Measurements from ENCODE around the gene ACHE.

ACHE gene

GRCh38 chr7:100908512-100908911 lies 12.8 kb upstream of the ACHE start:
- no peak for TF ChIP-seq GATA1 (IDR thresholded peaks at IDR 0.05; ENCODE audit: low read depth, low read length)
- TF ChIP-seq POLR2A (IDR thresholded peaks at IDR 0.05; ENCODE audit: low read length), result no peak
- no peak for DNase-seq

DNA sequence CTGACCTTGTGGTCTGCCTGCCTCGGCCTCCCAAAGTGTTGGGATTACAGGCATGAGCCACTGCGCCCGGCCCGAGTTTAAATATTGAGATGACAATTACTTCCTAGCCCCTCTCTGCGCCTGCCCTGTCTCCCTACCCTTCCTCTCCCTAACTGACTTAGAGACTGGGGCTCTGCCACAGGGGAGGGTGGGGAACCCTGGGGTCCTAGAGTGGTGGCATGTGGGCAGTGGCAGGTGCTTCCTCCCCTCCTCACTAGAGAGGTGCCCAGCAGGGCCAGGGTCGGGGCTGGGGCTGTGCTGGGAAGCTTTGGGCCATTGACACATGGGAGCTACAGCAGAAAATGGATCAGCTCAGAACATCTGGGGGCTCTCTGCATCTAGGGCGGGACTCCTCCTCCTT lies 7.0 kb upstream of the ACHE start:
- no peak for TF ChIP-seq POLR2A (IDR thresholded peaks at IDR 0.05; ENCODE audit: low read length)
- TF ChIP-seq GATA1 (IDR thresholded peaks at IDR 0.05; ENCODE audit: low read depth, low read length), result no peak
- no peak for DNase-seq

- TF ChIP-seq GATA1 (IDR thresholded peaks at IDR 0.05; ENCODE audit: low read depth, low read length) (no peak), POLR2A (IDR thresholded peaks at IDR 0.05; ENCODE audit: low read length) (no peak)
- no peak for DNase-seq
Observed at GRCh38 chr7:100901921-100902332, 6.2 kb upstream of the ACHE start.

DNA sequence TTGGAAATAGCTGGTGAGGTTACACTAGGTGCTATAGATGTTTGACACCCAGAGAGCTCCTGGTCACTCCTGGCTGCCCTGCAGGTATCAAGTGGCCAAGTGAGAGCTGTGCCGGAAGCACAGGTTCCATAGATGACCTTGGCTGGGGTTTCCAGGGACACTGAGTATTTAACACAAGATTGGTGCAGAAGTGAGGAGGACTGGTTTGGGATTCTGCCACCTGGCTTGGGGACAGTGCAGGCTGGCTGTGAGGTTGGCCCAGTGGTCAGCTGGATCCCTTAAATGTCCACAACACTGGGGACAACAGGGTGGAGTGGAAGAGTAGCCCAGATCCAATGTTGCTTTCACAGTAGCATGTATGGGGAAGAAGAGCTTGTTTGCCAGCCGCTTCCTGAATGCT lies 5.3 kb upstream of the ACHE start:
- DNase-seq, result no peak
- TF ChIP-seq GATA1 (IDR thresholded peaks at IDR 0.05; ENCODE audit: low read depth, low read length), result no peak
- TF ChIP-seq POLR2A (IDR thresholded peaks at IDR 0.05; ENCODE audit: low read length), result no peak

DNA sequence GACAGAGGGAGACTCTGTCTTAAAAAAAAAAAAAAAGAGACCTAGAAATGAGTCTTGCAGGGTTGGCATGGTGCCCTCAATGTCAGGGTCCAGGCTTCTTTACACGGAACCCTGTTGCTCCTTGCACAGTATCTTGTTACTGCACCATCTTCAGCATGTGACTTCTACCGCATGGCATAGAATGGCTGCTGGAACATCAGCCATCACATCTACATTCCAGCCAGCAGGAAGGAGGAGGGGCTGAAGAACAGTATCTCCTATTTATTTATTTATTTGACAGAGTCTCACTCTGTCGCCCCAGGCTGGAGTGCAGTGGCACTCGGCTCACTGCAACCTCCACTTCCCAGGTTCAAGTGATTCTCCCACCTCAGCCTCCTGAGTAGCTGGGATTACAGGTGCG lies 3.7 kb upstream of the ACHE start:
- TF ChIP-seq POLR2A (IDR thresholded peaks at IDR 0.05; ENCODE audit: low read length), result no peak
- TF ChIP-seq GATA1 (IDR thresholded peaks at IDR 0.05; ENCODE audit: low read depth, low read length), result no peak
- no peak for DNase-seq

- TF ChIP-seq POLR2A (IDR thresholded peaks at IDR 0.05; ENCODE audit: low read length) (no peak), GATA1 (IDR thresholded peaks at IDR 0.05; ENCODE audit: low read depth, low read length) (no peak)
- DNase-seq, result peak; percentile 51 to 61
Observed at GRCh38 chr7:100897772-100898454, 2.2 kb upstream of the ACHE start.

- DNase-seq, result peak; percentile 54 to 73
- TF ChIP-seq GATA1 (IDR thresholded peaks at IDR 0.05; ENCODE audit: low read depth, low read length), result no peak
- TF ChIP-seq POLR2A (IDR thresholded peaks at IDR 0.05; ENCODE audit: low read length), result no peak
Observed at GRCh38 chr7:100896732-100897608, 1.3 kb upstream of the ACHE start.

GRCh38 chr7:100895956-100896731 lies 456 bp upstream of the ACHE start:
- TF ChIP-seq GATA1 (IDR thresholded peaks at IDR 0.05; ENCODE audit: low read depth, low read length) (no peak), POLR2A (IDR thresholded peaks at IDR 0.05; ENCODE audit: low read length) (peak; percentile 19)
- DNase-seq, result peak; percentile 81

DNA sequence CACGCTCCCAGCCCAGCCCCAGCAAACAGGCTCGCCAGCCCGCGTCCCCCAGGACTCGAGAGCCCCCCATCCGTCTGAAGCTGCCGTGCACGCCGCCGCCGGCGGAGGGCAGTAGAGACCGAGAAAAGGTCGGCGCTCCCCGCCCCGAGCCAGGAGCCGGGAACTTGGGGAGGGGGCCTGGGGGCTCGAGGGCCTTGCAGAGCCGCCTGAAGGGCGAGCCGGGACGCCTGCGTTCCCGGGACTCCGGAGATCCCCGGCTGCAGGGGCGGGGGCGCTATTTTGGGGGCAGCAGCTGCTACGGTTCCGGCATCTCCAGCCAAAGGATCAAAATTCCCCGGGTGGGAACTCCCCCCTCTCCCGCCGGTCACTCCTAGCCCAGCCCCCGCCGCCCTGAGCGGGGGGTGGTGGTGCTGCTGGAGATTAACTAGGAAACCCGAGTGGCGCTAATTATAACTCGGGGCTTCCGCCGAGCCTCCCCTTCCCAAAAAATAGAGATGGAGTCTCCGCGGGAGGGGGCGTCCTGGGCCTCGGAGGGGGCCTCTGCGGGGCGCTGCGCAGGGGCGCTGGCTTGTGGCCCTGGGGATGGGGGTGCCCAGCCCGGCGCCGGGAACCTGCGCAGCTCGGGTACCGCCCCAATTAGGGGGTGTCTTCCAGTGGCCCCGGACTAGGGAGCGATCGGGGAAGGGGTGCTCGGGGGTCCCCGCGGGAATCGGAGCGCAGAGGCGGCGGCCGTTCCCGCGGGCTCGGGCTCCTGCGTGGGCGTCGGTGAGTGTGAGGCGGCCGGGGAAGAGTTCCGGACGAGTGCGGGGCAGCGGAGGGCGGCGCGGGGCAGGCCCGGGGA lies 608 bp downstream of the ACHE start:
- DNase-seq, result peak; percentile 70 to 81
- TF ChIP-seq POLR2A (IDR thresholded peaks at IDR 0.05; ENCODE audit: low read length) (peak; percentile 8), GATA1 (IDR thresholded peaks at IDR 0.05; ENCODE audit: low read depth, low read length) (no peak)

DNA sequence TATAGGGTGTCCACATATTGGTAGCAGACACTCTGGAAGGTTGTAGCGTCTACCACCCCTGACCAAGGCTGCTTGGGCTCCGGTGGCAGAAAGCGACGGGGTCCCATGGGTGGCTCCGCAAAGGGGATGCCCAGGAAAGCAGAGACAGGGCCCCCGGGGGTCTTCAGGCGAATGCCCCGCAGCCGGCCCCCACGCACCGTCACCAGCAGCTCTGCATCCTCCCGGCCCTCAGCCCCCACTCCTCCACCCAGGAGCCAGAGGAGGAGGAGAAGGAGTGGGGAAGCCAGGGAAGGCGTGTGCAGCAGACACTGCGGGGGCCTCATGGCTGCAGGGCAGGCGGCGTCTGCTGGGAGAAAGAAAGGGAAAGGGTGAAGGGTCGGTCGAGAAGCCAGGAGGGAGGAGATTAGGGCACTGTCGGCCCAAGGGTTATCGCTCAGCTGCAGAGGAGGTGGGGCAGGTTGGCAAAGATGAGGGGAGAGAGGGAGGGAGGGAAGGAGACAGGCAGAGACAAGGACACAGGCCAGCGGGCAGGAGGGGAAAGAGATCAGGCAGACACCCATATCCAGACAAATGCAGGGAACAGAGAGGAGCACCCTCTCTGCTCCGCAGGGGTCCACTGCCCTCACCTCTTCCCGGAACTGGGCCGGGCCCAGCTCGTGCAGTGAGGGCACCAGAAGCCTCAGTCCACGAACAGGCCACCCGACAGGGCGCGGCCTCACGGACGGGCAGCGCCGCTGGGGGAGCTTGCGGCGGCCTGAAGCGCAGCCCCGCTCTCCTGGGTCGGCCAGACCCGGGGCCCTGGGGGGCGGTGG lies 1.6 kb downstream of the ACHE start:
- TF ChIP-seq POLR2A (IDR thresholded peaks at IDR 0.05; ENCODE audit: low read length) (peak; percentile 93), GATA1 (IDR thresholded peaks at IDR 0.05; ENCODE audit: low read depth, low read length) (no peak)
- peak; percentile 93 to 95 for DNase-seq

DNA sequence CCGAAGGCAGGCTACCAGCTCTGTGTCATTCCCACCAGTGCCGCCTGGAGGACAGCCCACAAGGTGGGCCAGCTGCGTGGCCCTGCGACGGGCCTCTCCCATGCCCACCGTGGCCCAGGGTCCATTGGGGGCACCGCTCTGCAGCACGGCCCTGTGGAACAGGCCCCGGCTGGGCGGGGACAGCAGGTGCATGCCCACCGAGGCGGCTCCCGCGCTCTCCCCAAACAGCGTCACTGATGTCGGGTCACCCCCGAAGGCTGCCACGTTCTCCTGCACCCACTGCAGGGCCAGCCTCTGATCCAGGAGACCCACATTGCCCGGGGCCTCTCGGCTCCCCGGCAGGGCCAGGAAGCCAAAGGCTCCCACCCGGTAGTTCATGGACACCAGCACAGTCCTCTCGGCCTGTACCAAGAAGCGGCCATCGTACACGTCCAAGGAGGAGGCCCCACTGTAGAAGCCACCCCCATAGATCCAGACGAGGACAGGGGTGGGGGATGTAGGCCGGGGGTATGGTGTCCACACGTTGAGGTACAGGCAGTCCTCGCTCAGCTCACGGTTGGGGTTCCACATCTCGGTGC lies 2.3 kb downstream of the ACHE start:
- no peak for TF ChIP-seq GATA1 (IDR thresholded peaks at IDR 0.05; ENCODE audit: low read depth, low read length)
- no peak for TF ChIP-seq POLR2A (IDR thresholded peaks at IDR 0.05; ENCODE audit: low read length)

More for the DNA sequence above, 2.3 kb downstream of the ACHE start:
- no peak for DNase-seq

Data from erythroblast (primary cell).